H1 (cell line): Measurements from ENCODE around the gene FOXP4. TPM values are rescaled to one million over a fixed set of nuclear protein-coding genes. Genes with fewer than 3 reads are reported as not detected.

ENCODE experiments used
- NRF1 ChIP-seq: IDR thresholded peaks from 2 replicates; pipeline ENCODE4 v1.6.1; 2011; ENCODE audit warnings: mild to moderate bottlenecking, low read depth, low read length, improper control_type of control experiment
- polyA plus RNA-seq, 7 experiments: library from polyadenylated mRNA; depleted of rRNA in 3 of 7; stranded (reverse) in 5 of 7; unstranded in 2 of 7; fragments of >200 nt in 5 of 7; fragments of 200-250 nt in 2 of 7; gene quantifications; 1 replicate in 5 of 7; 2 replicates in 1 of 7; 4 replicates in 1 of 7; pipeline versions ENCODE4 v1.2.1 to v1.2.3, GENCODE V29; 2011 to 2013; ENCODE audit warnings: missing spikeins in 2 of 7, mixed read lengths in 2 of 7
- total RNA-seq: library from RNA; stranded (reverse); fragmentation: NEBNext Ultra II Directional; extraction: Animal tissue kit (Norgen Biotek cat#: 25700); gene quantifications from 2 replicates; pipeline ENCODE4 v1.2.1, GENCODE V29; 2021
- TF ChIP-seq, protein P1 (sequence below), 3 experiments: IDR thresholded peaks; 1 replicate in 2 of 3; 2 replicates in 1 of 3; pipeline versions ENCODE4 v1.5.1 to v1.6.1; 2011; ENCODE audit warnings: low read length in 3 of 3, mild to moderate bottlenecking in 3 of 3, inconsistent platforms in 2 of 3, low read depth in 1 of 3, moderate library complexity in 1 of 3; ENCODE audit not compliant: insufficient read depth in 1 of 3; ENCODE audit errors: control extremely low read depth in 1 of 3

Gene FOXP4
- total and polyA plus RNA-seq, 2 of the 8 experiments (the other 6 are each of a cell fraction or from before 2014, with no cell fraction given), result 4.8 to 13.3 TPM

DNA sequence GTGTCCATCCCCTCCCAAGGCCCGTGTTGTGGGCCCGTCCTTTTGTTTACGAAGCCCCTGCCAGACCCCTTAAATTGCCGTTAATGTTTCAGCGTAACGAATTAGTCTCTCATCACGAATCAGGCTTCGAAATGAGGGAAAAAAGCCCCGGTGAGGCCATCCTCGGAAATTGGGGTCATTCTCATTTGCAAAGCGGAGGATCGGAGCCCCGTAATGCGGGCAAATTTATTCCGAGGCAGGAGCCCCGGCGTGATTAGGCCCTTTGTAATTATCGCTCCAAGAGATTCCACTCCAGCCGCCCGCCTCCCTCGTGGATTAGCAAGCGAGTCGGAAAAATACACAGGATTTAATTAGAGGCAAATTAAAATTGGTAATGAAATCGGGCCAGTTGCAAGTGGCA, 47.2 kb downstream of the FOXP4 start (continued):
- TF ChIP-seq, protein P1, sequence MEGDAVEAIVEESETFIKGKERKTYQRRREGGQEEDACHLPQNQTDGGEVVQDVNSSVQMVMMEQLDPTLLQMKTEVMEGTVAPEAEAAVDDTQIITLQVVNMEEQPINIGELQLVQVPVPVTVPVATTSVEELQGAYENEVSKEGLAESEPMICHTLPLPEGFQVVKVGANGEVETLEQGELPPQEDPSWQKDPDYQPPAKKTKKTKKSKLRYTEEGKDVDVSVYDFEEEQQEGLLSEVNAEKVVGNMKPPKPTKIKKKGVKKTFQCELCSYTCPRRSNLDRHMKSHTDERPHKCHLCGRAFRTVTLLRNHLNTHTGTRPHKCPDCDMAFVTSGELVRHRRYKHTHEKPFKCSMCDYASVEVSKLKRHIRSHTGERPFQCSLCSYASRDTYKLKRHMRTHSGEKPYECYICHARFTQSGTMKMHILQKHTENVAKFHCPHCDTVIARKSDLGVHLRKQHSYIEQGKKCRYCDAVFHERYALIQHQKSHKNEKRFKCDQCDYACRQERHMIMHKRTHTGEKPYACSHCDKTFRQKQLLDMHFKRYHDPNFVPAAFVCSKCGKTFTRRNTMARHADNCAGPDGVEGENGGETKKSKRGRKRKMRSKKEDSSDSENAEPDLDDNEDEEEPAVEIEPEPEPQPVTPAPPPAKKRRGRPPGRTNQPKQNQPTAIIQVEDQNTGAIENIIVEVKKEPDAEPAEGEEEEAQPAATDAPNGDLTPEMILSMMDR (IDR thresholded peaks at IDR 0.05; ENCODE audit: control extremely low read depth in 1 of 3, insufficient read depth in 1 of 3, low read depth in 1 of 3, low read length in 3 of 3), result no peak
- TF ChIP-seq NRF1, result no peak
